HG03575 (cell line): ENCODE data around the gene OR56B1.
A peak's percentile ranks its signal among the peaks of the same experiment; 100 is the strongest.
"Not testable (repeated sequence)": the region's sequence is repeated elsewhere in the genome, so short reads cannot be mapped to it uniquely, and the experiment has no call there.

ENCODE experiments used
- ATAC-seq: cut with Tn5 transposase; IDR thresholded peaks from one replicate; pipeline ENCODE4 v1.9.1; 2021; ENCODE audit not compliant: unreplicated experiment, insufficient number of reproducible peaks, low FRiP score; ENCODE audit errors: extremely low read depth

The OR56B1 gene

GRCh38 chr11:5736396-5736795, at the start of gene OR56B1:
TSS of gene OR56B1 (plus strand) at chr11:5736448. CDS start at chr11:5736517, 69 bp downstream.
- no peak for ATAC-seq

DNA sequence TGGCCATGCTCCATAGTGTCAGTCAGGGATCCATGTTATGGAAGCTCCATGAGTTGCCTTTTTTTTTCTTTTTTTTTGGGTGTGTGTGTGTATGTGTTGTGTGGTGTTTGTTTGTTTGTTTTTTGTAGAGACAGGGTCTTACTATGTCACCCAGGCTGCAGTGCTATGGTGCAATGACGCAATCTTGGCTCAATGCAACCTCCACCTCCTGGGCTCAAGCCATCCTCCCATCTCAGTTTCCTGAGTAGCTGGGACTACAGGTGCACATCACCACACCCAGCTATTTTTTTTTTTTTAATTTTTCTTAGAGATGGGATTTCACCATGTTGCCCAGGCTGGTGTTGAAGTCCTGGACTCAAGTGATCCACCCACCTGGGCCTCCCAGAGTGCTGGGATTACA, 47.8 kb upstream of the OR56B1 start:
- ATAC-seq, result no peak

GRCh38 chr11:5689551-5689983, 46.7 kb upstream of the OR56B1 start, which contains the start of gene TRIM22:
TSS of gene TRIM22 (plus strand) at chr11:5689790. CDS start at chr11:5696233, 6,443 bp downstream.
- peak; percentile 75 for ATAC-seq

- ATAC-seq, result no peak
Measured at GRCh38 chr11:5690216-5690615, 46.0 kb upstream of the OR56B1 start.

- ATAC-seq, result no peak
Measured at GRCh38 chr11:5690736-5691135, 45.5 kb upstream of the OR56B1 start.

DNA sequence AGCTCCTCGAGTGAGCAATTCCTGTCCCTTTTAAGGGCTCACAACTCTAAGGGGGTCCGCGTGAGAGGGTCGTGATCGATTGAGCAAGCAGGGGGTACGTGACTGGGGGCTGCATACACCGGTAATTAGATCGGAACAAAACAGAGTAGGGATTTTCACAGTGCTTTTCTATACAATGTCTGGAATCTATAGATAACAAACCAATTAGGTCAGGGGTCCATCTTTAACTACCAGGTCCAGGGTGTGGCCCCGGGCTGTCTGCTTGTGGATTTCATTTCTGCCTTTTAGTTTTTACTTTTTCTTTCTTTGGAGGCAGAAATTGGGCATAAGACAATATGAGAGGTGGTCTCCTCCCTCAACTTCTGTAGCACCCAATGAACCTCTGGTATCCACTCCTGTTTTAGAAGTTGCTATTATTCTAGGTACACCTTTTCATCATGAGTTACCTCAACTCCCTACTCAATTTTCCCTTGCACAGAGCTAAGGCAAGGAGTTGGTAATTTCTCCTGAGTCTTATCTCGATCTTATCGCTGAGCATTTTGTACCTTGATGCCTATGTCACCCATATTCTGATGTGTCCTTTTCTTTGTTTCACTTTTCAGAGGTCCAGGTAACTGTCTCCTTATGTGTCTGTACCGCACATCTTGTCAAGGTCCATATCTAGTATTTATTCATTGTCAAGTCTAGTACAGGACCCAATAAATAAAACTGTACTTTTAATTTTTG, 44.8 kb upstream of the OR56B1 start:
- not testable (repeated sequence) for ATAC-seq

DNA sequence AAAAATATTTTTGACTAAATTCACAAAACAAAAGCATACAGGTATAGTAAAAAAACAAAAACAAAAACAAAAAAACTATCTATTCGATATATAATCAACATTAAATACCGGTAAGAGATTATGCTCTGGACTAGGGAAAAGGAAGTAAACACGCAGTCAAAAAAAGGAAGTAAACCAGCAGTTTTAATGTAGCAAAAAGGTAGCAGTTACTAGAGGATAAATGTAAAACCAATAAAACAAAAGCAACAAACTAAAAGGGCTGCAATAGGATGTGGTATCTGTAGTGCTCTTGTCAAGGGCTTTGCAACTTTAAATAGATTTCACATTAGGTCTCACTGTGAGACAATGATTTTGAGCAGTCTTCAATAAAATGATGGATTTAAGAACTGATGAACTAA, 44.3 kb upstream of the OR56B1 start:
- ATAC-seq, result no peak

GRCh38 chr11:5694642-5695041, 41.6 kb upstream of the OR56B1 start:
- ATAC-seq, result no peak

DNA sequence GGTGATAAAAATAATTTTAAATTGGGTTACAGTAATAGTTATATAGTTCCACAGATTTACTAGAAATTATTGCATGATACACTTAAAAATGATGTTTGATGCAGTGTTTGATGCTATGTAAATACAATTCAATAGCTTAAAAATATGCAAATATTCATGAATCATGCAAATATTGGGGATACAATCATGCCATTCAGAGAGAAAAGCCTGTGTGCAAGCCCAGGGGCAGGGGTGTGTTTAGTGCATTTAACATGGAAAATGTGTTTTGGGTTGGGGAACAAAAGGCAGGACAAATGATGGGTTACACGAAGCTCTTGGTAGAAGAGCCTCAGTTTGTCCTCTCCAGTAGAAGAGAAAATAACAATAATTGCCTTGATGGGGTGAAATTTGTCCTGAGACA, 40.7 kb upstream of the OR56B1 start:
- no peak for ATAC-seq

DNA sequence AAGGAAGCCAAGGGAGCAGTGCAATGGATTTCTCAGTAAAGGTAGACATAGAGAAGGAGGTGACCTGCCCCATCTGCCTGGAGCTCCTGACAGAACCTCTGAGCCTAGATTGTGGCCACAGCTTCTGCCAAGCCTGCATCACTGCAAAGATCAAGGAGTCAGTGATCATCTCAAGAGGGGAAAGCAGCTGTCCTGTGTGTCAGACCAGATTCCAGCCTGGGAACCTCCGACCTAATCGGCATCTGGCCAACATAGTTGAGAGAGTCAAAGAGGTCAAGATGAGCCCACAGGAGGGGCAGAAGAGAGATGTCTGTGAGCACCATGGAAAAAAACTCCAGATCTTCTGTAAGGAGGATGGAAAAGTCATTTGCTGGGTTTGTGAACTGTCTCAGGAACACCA, 40.0 kb upstream of the OR56B1 start:
- no peak for ATAC-seq

DNA sequence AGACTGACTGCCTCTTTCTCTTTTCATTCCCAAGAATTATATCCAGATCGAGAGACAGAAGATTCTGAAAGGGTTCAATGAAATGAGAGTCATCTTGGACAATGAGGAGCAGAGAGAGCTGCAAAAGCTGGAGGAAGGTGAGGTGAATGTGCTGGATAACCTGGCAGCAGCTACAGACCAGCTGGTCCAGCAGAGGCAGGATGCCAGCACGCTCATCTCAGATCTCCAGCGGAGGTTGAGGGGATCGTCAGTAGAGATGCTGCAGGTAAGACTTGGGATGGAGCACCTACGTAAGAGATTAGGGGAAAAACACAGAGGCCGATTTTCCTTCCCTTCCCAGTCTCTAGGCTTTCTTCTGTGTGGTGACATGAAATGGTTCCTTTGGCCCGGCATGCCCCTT, 38.0 kb upstream of the OR56B1 start:
- ATAC-seq, result no peak

DNA sequence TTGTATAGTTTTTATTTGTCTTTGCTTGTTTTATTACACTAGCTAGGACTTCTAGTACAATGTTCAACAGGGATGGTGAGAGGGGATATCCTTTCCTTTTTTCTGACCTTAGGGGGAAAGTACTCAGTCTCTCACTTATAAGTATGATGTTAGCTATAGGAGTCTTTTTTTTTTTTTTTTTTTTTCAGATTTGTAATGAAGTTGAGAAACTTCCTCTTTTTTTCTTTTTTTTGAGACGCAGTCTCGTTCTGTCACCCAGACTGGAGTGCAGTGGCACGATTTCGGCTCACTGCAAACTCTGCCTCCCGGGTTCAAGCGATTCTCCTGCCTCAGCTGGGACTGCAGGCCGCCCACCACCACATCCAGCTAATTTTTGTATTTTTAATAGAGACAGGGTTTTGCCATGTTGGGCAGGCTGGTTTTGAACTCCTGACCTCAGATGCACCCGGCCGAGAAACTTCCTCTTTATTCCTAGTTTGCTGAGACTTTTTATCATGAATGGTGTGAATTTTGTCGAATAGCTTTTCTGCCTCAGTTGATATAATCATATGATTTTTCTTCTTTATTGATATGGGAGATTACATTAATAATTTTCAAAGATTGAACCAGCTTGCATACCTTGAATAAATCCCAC, 35.7 kb upstream of the OR56B1 start:
- ATAC-seq, result no peak

- ATAC-seq, result no peak
Measured at GRCh38 chr11:5701055-5701577, 35.1 kb upstream of the OR56B1 start.

- peak; percentile 71 for ATAC-seq
Measured at GRCh38 chr11:5703741-5704536, 32.3 kb upstream of the OR56B1 start.

- no peak for ATAC-seq
Measured at GRCh38 chr11:5705688-5706087, 30.6 kb upstream of the OR56B1 start.

GRCh38 chr11:5712507-5712906, 23.7 kb upstream of the OR56B1 start:
- no peak for ATAC-seq

- ATAC-seq, result no peak
Measured at GRCh38 chr11:5713695-5714094, 22.6 kb upstream of the OR56B1 start.

DNA sequence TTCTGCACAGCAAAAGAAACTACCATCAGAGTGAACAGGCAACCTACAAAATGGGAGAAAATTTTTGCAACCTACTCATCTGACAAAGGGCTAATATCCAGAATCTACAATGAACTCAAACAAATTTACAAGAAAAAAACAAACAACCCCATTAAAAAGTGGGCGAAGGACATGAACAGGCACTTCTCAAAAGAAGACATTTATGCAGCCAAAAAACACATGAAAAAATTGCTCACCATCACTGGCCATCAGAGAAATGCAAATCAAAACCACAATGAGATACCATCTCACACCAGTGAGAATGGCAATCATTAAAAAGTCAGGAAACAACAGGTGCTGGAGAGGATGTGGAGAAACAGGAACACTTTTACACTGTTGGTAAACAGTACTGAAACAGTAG, 19.7 kb upstream of the OR56B1 start:
- not testable (repeated sequence) for ATAC-seq

DNA sequence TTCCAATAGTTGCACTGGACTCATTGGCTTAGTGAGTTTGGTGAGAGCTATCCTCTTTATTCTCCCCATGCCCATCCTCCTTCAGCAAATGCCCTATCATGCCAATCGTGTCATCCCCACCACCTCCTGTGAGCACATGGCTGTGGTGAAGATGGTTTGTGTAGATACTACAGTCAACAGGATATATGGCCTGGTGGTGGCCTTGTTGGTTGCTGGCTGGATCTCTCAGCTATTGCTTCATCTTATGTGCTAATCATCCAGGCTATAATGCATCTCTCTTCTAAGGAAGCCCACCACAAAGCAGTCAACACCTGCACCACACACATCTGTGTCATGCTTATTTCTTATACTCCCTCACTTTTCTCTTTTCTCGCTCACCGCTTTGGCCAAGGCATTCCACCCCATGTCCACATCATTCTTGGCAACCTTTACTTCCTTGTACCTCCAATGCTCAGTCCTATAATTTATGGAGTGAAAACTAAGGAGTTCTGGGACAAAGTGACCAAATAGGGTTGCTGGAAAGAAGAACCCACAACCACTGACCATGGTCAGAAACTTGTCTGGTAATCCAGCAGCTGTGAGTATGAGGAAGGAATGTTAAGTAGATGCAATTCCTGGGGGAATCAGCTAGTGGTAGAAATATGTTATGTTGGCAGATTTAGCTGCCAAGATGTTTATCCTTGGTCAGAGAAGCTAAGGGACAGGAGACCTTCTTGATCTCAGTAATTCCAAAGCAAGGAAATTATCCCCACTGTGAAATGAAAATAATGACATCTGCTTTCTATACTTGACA, 16.3 kb upstream of the OR56B1 start:
- no peak for ATAC-seq
